ENCODE data around the gene KRTAP5-10.
"Not testable (repeated sequence)": the region's sequence is repeated elsewhere in the genome, so short reads cannot be mapped to it uniquely, and the experiment has no call there.

Gene KRTAP5-10

DNA sequence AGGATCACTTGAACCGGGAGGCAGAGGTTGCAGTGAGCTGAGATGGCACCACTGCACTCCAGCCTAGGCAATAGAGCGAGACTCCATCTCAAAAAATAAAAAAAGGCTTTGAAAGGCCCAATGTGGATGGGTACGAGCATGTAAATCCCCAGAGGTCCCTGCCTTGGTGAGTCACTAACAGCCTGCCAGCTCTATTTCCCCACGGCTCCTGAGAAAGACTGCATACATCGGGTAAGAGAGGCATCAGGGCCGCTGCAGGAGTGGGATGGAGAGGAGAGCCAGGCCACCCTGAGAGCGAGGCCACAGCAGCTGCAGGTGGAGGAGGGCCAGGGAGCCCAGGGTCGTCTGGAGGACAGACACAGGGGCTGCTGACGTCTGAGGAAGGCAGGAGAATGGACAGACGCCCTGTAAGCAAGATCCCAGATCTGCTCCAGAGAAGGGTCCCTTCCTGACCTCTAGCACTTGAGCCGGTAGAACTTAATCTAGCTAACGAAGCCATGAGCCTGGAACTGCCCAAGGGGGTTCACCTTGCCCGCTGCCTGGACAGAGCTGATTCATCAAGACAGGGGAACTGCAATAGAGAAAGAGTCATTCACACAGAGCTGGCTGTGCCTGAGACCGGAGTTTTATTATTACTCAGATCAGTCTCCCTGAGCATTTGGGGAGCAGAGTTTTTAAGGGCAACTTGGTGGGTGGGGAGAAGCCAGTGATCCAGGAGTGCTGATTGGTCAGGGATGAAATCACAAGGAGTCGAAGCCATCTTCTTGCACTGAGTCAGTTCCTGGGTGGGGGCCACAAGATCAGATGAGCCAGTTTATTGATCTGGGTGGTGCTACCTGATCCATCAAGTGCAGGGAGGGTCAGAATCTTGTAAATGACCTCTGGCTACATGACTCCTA, 22.2 kb upstream of the KRTAP5-10 start:
- no peak for DNase-seq

DNA sequence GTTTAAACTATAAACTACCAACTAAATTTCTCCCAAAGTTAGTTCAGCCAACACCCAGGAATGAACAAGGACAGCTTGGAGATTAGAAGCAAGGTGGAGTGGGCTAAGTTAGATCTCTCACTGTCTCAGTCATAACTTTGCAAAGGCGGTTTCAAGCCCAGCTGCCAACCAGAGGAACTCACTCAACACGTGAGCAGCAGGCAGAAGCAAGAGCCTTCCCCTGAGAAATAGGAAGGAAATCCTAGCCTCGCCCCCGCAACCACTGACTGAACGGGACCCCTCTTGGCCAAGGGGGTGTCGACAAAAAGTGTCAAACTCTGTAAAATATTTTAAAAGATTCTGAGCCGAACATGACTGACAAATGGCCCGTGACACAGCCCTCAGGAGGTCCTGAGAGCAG, 21.5 kb upstream of the KRTAP5-10 start:
- no peak for DNase-seq

DNA sequence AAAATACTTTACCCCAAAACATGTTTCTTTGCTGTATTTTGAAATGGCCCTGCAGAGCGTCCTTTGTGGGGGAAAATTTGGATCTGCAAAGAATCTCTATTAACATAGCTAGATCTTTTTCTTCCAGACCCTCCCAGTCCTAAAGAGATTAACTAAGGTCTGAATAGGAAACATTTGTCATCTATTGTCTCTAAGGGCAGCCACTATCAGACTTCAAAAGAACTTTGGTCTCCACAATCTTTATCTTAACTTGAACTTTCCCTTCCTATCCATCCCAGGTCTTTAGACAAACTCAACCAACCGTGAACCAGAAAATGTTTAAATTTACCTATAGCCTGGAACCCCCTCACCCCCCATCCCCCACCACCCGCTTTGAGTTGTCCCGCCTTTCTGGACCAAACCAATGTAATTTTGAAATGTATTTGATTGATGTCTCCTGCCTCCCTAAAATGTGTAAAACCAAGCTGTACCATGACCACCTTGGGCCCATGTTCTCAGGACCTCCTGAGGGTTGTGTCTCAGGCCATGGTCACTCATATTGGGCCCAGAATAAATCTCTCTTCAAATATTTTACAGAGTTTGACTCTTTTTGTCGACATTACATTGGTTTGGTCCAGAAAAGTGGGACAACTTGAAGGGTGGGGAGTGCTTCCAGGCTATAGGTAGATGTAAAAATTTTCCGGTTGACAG, 20.7 kb upstream of the KRTAP5-10 start:
- no peak for DNase-seq

DNA sequence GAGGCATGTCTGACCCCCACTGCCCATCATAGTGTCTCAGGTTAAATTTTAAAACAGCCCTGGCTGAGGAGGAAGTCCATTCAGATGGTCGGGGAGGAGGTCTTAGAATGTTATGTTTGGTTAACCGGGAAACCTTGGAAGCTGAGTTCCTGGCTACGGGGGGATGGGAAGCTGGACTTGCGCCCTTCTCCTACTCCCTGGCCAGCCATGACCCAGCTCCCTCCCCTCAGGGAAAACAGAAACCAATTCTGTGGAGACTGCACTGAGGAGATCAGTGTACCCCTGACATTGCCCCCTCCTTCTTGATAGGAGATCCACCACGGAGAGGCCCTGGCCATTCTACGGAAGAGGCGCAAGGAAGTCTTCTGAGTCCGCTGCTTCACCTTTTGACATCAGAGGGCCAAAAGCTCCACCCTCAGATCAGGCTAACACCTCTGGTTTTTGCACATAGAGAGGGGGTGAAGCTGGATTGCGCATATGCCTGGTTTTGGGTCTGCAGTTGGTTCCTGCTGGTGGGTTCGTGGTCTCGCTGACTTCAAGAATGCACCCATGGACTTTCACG, 19.9 kb upstream of the KRTAP5-10 start:
- no peak for DNase-seq

DNA sequence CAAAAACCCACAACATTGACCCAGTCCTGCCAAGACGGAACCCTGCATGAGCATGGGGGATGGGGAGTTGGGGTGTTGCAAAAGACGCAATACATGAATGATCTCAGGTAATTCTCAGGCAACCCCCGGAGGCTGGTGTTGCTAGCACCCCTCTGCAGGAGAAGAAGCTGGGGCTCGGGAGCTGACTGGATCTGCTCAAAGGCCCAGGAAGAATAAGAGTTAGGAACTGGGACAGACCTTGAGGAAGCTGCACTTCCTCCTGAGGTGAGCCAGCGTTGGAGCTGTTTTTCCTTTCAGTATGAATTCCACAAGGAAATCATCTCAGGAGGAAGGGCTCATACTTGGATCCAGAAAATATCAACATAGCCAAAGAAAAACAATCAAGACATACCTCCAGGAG, 17.2 kb upstream of the KRTAP5-10 start, which contains the start of gene KRTAP5-9:
TSS of gene KRTAP5-9 (plus strand) at position 301 of the 400 bp plus-strand sequence. CDS start 238 bp downstream, outside the sequence.
- no peak for DNase-seq

DNA sequence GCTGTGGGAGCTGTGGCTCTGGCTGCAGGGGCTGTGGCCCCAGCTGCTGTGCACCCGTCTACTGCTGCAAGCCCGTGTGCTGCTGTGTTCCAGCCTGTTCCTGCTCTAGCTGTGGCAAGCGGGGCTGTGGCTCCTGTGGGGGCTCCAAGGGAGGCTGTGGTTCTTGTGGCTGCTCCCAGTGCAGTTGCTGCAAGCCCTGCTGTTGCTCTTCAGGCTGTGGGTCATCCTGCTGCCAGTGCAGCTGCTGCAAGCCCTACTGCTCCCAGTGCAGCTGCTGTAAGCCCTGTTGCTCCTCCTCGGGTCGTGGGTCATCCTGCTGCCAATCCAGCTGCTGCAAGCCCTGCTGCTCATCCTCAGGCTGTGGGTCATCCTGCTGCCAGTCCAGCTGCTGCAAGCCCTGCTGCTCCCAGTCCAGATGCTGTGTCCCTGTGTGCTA, 16.6 kb upstream of the KRTAP5-10 start:
- DNase-seq: no peak

DNA sequence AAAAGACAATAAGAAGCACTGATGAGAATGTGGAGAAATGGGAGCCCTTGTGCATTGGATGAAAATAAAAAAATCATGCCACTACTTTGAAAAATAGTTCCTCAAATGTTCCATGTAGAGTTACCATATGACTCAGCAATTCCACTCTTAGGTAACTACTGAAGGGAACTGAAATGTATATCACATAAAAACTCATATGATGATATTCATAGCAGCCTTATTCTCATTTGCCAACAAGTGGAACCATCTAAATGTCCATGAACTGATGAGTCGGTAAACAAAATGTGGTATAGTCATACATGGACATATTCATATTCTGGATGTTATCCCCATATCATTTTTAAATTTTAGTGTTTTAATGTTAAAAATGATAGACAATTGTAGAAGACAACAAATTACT, 13.7 kb upstream of the KRTAP5-10 start:
- no peak for DNase-seq

DNA sequence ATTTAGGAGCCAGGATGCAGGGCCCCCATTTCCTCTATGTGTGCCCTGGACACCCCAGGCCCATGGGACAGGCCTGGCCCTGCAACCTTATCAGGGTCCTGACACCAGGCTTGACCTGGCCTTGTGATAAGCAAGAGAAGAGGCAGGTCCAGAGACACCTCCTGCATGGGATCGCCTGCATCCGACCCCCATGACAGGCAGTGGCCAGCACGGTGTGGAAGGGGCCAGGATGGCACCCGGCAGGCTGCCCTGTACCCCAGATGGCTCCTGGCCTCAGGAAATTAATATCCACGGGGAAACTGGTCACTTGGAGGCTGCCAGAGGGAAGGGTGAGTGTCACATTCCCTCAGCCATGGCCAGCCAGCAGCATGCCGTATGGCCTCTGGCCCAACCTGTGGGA, 10.4 kb upstream of the KRTAP5-10 start:
- DNase-seq: no peak

DNA sequence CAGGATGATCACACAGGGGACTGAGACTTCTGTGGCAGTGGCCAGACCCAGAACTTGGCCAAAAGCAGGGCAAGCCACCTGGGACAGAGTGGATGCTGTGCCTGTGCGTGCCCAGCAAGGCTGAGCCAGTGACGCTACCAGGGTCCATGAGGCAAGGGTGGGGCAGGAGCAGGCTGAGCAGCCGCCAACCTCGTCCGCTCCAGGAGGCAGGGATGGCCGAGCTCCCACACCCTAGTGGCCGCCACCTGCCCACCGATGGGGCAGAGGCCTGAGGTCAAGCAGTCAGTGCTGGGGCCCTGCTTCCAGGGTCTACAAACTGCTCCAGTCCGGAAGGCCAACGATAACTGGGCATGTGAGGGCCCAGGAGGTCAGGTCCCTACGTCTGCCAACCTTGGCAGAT, 9.9 kb upstream of the KRTAP5-10 start:
- no peak for DNase-seq

DNA sequence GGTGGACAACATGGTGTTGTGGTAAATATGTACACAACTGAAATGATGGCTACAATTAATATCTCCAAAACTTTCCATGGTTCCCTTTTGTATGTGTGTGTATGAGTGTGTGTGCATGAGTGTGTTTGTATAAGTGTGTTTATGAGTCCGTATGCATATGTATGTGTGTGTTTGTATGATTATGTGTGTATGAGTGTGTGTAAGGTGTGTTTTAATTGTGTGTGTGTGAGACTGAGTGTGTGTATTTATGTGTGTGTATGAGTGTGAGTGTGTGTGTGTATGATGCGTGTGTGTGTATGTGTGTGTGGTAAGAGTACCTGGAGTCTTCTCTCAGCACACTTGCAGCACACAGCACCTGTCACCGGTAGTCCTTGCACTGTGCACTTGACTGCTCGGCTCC, 9.3 kb upstream of the KRTAP5-10 start:
- DNase-seq: no peak

DNA sequence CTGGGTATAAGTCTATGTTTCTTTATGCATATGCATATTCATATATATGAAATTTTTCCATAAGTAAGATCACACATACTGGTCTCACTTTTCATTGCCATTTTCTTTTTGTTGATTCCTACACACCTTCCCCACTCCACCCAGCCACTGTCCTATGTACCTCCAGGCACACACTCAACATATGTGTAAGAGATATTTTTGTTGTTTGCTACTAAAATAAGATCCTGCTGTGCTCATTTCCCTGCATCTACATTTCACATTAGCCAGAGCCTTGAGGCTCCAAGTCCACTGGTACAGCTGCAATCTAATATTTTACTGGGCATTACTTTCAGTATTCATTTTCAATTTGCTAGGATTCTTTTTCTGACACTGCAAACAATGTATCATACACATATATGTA, 8.1 kb upstream of the KRTAP5-10 start:
- DNase-seq: no peak

DNA sequence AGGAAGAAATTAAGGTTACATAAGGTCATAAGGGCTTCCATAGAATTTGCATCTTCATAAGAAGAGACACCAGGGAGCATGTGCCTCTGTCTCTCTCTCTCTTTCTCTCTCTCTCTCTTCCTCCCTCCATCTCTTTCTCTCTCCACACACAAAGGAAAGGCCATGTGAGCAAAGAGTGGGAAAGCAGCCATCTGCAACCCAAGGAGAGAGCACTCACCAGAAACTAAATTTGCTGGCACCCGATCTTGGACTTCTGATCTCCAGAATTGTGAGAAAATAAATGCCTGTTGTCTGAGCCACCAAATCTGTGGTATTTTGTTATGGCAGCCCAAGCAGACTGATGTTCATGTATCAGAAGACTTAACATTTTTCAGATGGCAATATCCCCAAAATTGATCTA, 6.4 kb upstream of the KRTAP5-10 start:
- DNase-seq: no peak

DNA sequence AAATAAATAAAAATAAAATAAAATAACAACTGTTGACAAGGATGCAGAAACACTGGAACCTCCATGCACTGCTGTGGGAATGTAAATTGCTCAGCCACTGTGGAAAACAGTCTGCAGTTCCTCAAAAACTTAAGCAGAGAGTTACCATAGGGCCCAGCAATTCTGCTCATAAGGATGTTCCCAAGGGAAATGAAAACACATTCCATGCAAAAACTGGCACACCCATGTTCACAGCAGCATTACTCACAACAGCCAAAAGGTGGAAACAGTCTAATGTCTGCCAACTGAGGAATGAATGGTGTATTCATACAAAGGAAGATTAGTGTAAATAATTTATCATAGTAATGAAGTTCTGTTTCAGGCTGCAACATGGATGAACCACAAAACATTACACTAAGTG, 3.2 kb upstream of the KRTAP5-10 start:
- no peak for DNase-seq

DNA sequence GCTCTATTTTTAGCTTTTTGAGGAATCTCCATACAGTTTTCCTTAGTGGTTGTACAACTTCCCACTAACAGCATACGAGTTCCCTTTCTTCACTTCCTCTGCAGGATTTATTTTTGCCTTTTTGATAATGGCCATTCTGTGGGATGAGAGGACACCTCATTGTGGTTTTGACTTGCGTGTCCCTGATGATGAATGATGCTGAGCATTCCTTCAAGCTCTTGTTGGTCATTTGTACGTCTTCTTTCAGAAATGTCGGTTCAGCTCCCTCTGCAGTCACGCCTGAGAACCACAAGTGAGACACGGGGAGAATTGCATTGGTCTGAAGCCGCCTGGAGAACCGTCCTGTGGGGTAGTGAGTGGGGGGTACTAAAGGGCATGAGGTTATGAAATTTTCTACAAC, 2.0 kb upstream of the KRTAP5-10 start:
- DNase-seq: no peak

DNA sequence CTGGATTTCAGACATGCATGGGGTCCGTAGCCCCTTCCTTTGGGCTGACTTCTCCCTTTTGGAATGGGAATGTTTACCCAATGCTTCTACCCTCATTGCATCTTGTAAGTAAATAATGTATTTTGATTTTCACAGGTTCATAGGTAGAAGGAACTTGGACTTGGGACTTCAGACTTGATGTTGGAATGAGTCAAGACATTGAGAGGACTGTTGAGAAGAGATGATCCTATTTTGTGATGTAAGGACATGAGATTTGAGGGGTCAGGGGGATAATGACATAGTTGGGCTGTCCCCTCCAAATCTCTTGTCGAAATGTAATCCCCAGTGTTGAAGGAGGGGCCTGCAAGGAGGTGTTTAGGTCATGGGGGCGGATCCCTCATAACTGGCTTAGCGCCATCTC, 933 bp upstream of the KRTAP5-10 start:
- no peak for DNase-seq

DNA sequence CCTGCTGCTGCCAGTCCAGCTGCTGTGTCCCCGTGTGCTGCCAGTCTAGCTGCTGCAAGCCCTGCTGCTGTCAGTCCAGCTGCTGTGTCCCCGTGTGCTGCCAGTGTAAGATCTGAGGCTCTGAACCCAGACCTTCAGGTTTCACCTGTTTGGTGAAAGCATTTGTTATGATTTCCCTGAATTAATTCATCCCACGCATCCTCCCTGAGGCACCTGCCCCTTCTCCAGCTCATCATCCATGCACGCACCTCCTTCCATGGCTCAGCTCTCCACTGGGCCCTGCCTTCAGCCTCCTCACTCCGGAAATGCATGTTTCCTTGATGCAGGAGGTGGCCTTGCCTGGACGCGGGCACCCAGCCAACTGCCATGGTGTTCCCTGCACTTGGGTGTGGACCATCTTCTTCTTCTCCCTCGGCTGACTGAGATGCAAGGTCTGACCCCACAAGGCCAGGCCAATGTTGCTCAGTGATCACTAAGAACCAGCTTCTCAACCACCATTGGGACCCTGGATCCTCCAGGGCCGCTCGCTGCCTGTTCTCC, 788 bp downstream of the KRTAP5-10 start:
- no peak for DNase-seq

DNA sequence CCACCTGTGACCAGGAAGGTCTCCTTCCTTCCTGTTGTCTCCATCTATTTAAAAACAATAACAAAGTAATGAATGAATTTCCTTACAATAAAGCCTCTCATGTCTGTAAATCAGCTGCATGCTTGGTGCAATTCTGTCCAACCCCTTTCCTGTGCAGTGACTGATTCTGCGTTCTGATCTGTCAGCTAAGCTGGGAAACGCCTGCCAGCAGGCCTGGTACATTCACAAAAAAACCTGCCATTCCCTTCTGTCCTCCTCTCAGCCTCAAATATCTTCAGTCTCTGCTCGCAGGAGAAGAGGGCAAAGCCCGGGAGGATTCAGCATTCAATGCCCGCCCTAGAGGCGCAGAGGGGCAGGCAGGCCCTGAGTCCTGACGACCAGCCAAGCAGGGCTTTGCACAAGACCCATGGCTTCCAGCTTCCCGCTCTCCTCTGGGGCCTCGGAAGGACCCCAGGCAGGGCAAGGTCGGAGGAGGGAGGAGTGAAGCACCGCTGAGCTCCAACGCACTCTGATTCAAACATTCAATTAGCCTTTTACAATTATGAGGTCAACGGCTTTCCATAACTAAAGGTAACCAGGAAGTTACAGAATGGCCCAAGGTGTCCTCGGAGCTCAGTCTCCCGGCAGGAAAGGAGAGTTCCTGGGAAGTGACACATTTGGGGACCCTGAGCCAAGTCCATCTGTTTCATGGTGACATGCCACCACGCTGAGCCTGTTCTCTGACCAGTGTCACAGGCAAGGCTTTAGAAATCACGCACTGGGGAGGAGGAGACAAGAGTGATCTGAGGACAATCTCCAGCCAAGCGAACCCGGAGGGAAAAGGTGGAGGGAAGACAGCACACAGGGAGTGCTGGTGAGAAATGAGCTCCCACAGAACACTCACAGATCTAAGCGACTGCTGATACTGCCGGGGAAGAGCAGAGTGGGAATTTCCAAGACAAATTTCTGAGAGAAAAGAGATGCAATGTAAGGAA, 1.6 kb downstream of the KRTAP5-10 start:
- not testable (repeated sequence) for DNase-seq

DNA sequence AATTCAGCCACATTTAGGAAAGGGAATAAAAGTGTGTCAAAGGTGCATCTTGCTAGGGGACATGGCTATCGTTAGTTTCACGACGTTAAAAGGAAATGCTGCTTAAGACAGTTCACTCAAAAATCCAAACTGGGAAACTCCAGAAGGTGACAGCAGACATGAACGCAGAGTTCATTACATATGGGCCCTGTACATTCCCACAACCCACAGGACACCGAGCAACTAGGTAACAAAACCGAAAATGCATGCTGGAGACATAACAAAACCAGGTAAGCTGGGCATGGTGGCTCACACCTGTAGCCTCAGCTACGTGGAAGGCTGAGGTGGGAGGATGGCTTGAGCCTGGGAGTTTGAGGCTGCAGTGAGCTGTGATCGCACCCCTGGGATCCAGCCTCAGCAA, 2.3 kb downstream of the KRTAP5-10 start:
- DNase-seq: not testable (repeated sequence)

DNA sequence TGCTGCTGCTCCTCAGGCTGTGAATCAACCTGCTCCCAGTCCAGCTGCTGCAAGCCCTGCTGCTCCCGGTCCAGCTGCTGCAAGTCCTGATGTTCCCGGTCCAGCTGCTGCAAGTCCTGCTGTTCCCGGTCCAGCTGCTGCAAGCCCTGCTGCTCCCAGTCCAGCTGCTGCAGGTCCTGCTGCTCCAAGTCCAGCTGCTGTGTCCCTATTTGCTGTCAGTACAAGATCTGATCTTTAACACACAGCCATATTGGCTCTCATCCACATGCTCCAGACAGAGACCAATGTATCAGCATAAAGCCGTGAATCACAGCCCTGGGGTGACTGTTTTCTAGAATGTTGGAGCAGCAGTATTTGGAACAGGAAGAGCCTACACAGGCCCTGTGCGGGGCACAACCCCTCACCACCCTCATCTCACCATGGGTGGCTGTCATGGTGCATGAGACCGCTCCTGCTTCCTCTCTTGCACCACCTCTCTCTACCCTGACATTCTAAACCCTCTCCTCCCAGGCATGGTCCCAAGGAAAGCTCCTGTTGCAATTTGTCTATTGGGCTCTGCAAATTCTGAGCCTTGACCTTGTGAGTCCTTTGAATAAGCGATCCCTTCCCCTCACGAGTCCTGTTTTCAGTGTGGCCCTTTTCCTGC, 3.5 kb downstream of the KRTAP5-10 start:
- no peak for DNase-seq

DNA sequence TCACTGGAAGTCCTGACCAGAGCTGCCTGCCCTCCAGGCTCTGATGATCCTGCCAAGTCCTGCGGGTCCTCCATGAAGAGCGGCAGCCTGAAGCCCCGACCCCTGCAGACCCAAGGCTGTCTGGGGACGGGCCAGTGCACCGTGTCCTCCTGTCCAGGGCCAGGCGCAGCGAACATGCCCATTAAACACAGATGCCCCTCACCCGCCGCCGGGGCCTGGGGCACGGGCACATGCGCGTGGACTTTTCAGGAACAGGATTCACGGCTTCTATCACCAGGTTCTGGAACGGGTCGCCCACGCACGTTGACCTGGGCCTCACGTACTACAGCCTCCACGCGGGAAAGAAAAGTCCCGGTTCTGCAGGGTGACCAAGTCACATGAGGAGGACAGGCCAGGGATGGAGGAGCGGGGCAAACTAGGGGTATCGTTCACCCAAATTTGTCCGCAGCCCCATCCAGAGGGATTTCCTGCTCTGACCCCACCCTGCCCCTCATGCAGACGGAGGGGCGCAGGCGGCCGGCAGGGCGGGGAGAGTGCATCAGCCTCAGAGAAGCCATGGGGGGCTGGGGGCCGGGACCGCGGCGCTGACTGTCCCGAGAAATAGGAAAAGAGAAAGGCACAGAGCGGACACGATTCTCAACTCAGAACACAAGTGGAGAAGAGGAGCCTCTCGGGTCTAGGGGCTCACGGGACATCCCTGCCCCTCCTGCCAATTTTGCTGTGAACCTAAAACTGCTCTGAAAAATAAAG, 5.9 kb downstream of the KRTAP5-10 start:
- DNase-seq: not testable (repeated sequence)

DNA sequence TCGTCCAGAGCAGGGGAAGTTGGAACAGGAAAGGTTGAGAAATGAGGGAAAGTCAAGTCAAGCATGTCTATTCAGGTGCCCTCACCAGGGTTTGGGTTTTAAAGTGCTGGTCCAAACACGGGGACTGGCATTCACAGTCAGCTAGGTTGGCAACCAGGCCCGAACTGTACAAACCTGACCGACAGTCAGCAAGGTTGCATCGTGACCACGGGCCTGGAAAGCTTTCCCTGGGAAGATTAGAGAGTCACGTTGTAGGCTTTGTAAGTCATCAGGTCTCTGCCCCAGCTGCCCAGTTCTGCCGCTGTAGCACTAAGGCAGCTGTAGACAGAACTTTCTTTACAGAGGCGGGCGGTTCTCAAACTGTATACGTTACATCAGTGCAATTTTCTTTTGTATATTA, 7.4 kb downstream of the KRTAP5-10 start:
- no peak for DNase-seq

All from kidney glomerular epithelial cell (primary cell).